RPMI7951 (cell line): ENCODE results near the gene ADK. TPM values are rescaled to one million over a fixed set of nuclear protein-coding genes. Genes with fewer than 3 reads are reported as not detected.

Source experiments
- DNase-seq: peaks from one replicate; pipeline ENCODE4 v3.0.0-alpha.2; 2012; ENCODE audit warnings: low read depth
- total RNA-seq: library from RNA; depleted of rRNA; stranded (reverse); fragments of >200 nt; shearing (Covaris generic); gene quantifications from 2 replicates; pipeline ENCODE4 v1.2.3, GENCODE V29; 2014

The ADK gene
- total RNA-seq, 1 experiment from 2014 or later: 64.6 TPM

GRCh38 chr10:74671716-74672115 is 520.7 kb downstream of the ADK start:
- no peak for DNase-seq

GRCh38 chr10:74672430-74673165 is 521.6 kb downstream of the ADK start:
- DNase-seq: no peak

- no peak for DNase-seq
These were observed 523.9 kb downstream of the ADK start for GRCh38 chr10:74674927-74675326.

GRCh38 chr10:74675484-74675883 is 524.5 kb downstream of the ADK start:
- DNase-seq: no peak

- DNase-seq: no peak
These were observed 526.9 kb downstream of the ADK start for GRCh38 chr10:74677951-74678350.

- no peak for DNase-seq
These were observed 531.1 kb downstream of the ADK start for GRCh38 chr10:74681917-74682627.

DNA sequence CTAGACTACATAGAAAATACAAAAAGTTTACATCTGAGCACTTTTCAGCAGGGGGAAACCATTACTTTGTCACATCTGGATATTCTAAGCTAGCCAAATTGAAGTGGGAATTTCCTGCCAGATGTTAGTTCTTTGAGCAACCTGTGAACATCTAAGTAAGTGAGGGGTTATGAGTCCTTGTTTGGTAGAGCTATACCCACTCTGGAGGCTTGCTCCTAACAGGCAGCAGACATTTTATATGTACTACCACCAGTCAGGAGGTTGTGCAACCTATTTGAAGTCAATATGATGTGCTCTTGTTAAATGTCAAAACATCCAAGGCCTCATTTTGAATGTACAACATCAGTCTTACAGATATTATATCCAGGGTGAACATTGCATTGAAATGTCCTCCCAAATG is 532.0 kb downstream of the ADK start:
- no peak for DNase-seq

DNA sequence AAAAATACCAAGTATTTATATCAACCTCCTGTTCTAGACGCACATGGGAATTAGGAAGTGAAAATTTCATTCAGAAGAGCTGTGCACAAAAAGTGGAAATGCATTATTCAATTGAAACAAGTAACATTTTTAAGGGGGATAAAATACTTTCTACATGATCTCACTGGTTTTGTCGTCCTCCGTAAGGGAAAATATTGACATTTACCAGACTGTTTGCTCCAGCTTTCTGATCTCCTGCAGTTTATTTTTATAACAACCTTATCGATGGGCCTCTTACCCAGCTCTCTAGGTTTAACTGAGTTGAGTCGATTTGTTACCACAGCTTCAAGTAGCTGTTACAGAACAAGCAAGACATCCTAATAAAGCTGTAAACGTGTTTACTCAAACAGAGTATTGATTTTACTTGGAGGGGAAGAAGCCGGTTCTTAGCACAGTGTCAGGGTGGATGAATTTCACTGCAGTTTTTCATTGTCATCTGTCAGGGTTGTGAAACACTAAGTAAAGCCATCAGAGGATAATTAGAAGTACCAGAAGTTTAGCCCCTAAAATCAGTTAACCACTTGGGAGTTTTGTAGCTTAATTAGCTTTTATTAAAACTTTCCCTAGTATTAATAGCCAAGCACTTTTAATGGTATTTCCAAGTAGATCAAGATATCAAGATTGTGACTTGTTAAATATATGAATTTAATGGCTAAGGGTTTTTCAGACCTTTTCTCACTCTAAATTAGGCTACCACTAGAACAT is 532.8 kb downstream of the ADK start:
- DNase-seq: no peak

GRCh38 chr10:74684462-74684861 is 533.4 kb downstream of the ADK start:
- DNase-seq: no peak

DNA sequence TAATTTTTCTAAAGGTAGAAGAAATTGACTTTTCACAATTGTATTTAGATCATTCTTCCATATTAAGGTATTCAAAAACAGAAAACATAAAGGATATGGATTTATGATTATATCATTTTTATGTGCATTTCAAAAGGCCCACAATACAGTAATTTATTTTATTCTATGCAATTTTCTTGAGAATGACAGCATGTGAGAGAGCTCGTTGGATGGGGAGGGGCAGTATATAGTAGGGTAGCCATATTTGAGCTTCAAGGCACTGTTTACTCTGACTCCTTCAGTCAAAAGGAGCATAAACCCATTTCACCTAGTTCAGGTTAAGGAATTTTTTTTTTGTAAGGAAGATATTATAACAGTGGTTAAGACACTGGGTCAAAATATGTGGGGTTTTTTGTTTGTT is 534.5 kb downstream of the ADK start:
- no peak for DNase-seq

DNA sequence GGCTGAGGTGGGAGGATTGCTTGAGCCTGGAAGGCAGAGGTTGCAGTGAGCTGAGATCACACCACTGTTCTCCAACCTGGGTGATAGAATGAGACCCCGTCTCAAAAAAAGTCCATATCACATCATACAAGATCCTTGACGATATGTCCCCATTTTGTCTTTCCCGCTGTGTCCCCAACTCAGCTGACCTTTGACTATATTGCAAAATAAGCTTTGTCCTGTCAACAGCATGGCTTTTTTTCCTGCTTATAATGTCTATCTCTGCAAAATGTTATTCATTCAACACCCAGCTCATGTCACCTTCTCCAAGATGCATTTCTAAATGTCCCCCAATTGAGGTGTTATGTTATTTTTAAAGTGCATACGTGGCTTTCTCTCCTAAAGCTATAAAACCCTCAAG is 539.4 kb downstream of the ADK start:
- no peak for DNase-seq

- no peak for DNase-seq
These were observed 540.1 kb downstream of the ADK start for GRCh38 chr10:74691164-74691563.

- DNase-seq: no peak
These were observed 553.8 kb downstream of the ADK start for GRCh38 chr10:74704629-74705357.

GRCh38 chr10:74705358-74705980 is 554.4 kb downstream of the ADK start:
- no peak for DNase-seq

DNA sequence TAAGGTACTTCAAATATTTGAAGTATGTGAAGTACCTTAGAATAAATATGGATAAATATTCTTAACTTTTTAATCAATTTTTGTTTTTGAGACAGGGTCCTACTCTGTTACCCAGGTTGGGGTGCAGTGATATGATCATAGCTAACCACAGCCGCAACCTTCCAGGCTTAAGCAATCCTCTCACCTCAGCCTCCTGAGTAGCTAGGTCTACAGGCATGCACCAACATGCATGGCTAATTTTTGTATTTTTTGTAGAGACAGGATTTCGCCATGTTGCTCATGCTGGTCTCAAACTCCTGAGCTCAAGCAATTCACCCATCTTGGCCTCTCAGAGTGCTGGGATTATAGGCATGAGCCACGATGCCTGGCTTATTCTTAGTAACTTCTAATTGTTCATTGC is 555.9 kb downstream of the ADK start:
- no peak for DNase-seq

GRCh38 chr10:74708246-74708645 is 557.2 kb downstream of the ADK start:
- no peak for DNase-seq

DNA sequence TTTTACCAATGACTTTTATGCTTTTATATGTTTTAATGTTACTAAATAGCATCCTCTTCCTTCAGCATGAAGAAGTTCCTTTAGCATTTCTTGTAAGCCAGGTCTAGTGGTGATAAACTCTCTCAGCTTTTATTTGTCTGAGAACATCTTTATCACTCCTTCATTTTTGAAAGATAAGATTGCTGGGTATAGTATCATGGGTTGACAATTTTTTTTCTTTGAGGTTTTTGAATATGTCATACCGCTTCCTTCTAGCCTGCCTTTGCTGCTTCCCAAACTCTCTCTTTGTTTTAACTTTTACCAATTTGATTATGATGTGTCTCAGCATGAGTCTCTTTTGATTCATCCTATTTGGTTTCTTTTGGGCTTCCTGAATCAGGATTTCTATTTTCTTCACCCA is 567.2 kb downstream of the ADK start:
- DNase-seq: no peak

DNA sequence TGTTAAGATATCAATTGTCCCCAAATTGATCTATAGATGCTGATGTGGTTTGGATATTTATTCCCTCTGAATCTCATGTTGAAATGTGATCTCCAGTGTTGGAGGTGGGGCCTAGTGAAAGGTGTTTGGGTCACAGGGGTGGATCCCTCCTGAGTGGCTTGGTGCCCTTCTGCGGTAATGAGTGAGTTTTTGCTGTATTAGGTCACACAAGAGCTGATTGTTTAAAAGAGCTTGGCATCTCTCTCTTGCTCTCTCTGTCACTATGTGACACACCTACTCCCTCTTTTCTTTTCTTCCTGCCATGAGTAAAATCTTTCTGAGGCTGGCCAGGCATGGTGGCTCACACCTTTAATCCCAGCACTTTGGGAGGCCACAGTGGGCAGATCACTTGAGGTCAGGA is 577.2 kb downstream of the ADK start:
- no peak for DNase-seq

GRCh38 chr10:74730246-74730645 is 579.2 kb downstream of the ADK start:
- no peak for DNase-seq

DNA sequence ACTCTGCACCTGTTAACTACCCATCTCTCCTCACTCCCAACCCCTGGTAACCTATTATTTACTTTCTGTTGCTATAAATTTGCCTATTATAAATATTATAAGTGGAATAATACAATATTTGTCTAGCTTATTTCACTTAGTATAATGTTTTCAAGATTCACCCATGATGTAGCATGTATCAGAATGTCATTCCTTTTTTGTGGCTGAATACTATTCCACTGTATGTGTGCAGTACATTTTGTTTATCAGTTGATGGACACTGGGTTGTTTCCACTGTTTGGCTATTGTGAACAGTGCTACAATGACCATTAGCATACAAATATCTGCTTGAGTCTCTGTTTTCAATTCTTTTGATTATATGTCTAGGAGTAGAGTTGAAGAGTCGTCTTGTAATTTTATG is 582.6 kb downstream of the ADK start:
- no peak for DNase-seq

GRCh38 chr10:74736029-74736428 is 585.0 kb downstream of the ADK start:
- no peak for DNase-seq

GRCh38 chr10:74738052-74738451 is 587.0 kb downstream of the ADK start:
- DNase-seq: no peak
